Measurements from ENCODE around the gene BCR.
"Not testable (repeated sequence)": the region's sequence is repeated elsewhere in the genome, so short reads cannot be mapped to it uniquely, and the experiment has no call there.

BCR gene

DNA sequence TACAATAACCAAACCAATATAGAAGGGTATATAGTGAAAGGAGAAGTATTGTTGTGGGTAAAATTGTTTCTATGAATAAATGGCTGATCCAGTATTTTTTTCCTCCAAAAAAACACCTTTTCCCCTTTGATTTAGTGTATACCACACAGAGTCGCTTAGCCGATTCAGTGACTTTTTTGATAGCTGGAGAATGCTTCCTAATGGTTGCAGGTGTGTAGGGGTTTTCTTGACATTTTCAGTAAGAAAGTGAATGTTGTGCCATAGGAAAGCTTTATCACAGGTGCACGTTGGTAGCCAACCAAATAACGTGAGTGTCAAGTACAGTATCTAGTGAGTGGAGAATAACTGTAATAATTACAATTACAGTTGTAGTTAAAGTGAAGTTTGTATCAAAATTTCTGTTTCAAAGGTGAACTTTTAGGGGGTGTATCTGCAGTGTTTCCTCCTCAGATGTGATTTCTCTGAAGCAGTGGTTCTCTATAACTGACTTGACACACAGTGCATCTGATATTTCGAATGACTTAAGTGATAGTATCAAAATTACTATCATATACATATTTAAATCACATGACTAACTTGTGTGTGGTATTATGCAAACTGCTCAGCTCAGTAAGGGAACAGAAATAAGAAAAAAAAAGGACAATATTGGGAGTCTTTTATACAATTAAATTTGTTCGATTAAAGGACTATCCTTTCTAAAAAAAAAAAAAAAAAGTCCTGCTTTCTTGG, 143.8 kb downstream of the BCR start:
- not testable (repeated sequence) for DNase-seq

DNA sequence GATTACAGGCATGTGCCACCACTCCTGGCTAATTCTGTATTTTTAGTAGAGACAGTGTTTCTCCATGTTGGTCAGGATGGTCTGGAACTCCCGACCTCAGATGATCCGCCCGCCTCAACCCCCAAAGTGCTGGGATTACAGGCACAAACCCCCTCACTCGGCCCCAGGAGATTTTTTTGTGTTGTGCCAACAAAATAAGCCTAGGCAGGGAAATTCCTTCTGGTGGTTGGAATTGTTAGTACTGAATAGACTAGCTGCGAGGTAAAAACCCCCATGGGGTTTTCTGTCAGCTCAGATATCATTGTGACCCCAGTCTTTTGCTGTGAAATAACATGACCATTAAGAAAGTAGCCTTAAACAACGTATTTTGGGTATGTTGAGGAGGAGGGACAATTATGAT, 144.9 kb downstream of the BCR start:
- DNase-seq, result no peak

DNA sequence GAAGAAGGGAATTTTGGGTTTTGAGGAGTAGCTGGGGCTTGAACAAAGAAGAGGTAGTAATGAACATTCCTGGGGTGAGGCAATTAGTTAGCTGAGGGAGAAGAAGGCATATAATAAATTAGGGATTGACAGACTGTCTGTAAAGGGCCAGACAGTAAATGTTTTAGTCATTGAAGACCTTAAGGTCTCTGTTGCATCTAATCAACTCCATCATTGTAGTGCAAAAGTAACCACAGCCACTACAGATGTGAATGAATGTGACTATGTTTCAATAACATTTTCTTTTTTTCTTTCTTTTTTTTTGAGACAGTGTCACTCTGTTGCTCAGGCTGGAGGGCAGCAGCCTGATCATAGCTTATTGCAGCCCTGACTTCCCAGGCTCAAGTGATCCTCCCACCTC, 153.5 kb downstream of the BCR start:
- DNase-seq, result not testable (repeated sequence)

DNA sequence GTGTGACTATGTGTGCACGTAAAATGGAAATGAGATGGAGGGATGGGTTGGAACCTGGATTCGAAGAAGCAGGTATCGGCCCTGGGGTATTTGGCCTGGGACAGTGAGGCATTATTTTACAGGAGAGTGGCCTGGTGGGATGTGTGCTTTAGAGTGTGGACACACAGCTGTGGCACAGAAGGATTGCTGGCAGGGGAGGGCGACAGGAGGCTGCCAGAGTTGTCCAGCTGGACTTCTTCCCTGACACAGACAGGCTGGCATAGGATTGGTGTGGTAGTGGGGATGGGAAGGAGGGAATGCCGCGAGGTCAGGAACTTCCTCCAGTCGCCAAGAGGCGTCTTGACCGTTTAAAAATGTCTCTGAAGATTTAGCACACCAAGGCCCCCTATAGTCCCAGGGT, 157.4 kb downstream of the BCR start:
- not testable (repeated sequence) for DNase-seq

DNA sequence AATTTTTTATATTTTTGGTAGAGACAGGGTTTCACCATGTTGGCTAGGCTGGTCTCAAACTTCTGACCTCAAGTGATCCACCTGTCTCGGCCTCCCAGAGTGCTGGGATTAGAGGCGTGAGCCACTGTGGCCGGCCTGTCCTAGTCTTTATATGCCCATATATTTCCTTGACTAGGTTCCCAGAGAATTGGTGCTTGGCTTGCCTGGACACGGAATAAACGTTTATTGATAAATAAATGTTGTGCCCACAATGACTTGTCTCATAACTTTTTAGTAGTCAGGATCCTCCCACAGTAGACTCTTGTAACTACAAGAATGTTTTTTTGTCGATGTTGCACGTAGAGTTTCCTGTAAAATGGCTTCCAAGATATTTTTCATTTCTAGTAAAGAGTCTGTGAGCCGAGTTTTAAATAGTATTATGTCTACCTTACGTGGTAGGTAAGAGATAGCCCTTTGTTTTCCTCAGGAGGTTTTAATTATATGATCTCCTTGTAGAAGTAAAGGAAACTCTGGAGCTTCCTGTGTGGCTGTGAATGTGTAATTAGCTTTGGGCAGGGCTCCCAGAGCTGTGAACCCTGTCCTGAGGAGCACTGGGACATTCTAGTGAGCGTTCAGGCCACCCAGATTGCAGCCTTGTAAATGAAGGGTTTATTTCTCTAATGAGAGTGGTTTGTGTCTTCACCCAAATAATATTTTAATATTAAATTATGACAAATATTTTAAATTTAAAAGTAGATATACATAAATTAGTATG, 161.8 kb downstream of the BCR start:
- DNase-seq, result not testable (repeated sequence)

DNA sequence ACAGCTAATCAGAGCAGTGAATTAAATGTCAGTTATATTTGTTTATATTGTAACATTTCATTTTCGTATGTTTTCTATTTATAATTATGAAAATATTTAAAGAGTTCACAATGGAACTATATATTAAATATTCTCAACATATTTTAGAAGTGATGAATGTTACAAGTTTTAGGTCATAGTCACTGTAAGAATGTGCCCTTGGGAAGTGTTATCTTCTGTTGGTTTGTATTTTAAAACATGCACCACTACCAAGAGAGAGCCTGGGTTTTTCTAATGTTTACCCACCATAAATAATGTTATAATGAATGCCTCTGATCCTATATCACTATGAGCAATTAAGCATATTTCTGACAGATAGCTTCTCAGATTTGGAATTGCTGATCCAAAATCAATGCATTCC, 171.0 kb downstream of the BCR start:
- no peak for DNase-seq

DNA sequence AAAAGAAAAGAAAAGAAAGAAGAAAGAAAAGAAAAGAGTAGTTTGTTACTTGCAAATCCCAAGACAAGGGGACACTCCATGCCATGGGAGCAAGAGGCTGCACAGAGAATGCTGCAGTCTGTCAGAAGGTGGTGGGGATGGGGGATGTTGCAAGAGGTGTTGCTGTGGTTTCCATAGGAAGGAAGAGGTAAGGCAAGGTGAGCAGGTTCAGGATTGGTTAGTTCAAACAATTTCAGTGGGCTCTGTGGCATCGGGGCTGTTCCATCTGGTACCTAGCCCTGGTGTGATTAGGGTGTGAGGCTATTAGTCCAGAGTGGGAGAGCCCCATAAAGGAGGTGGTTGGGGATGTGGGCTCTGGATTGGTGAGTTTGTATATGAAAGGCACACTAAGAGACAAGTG, 172.7 kb downstream of the BCR start:
- DNase-seq, result no peak

DNA sequence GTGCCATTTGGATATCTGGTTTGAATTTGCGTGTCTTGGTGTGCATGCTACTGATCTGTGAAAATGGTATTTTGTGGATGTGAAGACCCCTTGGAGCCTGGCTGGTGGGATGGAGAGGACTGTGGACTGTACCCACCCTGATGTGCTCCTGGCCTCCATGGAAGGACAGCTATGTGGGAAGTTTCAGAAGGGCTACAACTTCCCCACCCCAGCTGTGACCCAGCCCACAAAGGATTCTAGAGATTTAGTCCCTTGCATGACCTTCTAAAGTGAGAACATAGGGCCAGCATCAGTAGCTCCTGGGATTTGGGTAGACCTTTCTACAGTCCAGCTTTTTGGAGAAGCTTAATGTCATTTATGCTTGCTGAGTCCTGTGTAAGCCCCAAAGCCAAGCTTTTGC, 173.4 kb downstream of the BCR start:
- DNase-seq, result no peak

DNA sequence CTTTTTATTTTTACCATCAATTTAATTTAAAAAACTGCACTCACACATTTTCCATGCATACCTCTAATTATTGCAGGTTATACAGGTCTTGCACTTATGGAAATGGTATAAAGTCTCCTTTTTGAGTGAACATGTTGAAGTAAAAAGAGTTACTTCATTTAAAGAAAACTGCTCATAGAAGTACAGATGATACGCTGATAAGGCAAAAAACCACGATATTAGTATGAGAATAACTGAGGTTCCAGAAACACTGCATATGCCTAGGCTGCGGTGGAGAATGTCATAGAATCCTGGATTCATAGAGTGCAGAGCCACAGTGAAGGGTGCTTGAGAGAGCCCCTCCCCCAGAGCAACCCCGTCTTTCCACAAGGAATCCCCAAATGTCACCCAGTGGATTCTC, 175.8 kb downstream of the BCR start:
- DNase-seq, result no peak

DNA sequence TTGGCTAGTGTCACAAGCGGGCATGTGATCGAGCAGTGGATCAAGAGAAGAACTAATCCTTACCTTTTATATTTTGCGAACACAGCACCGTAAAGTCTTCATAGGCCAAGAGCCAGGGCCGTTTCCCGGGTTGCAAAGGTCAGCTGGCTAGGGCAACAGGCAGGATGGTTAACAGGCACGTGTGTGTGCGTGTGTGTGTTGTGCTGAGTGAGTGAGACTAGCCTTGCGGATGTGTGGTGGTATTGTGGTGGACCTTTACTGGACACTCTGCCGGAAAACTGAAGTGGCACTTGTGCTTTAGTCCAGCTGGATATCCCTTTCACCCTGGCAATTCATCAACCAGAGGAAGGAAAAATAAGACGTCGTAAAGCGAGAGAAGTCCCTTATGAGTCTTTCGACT, 176.7 kb downstream of the BCR start:
- DNase-seq, result no peak

DNA sequence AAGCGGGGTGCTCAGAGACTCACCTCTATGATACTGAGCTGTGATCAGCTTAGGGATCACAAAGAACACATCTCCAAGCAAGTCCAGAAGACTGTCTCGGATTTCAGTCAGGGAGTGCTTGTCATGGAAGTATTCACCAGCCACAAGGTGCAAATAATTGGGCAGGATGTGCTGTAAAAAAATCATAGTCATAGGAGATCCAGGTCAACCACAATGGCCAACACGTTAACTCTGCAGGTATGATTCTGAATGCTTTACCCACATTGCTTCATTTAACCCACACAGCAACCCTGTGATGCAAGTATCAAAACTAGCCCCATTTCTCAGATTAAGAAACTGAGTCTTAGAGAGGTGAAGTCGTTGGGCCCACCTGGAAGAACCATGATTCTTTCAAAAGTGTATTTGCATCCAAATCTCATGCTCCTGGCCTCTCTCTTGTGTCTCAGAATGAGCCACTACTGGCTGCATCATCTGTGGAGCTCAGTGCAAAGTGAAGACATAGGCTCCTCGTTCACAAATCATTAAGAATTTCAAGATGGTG, 179.3 kb downstream of the BCR start:
- no peak for DNase-seq

DNA sequence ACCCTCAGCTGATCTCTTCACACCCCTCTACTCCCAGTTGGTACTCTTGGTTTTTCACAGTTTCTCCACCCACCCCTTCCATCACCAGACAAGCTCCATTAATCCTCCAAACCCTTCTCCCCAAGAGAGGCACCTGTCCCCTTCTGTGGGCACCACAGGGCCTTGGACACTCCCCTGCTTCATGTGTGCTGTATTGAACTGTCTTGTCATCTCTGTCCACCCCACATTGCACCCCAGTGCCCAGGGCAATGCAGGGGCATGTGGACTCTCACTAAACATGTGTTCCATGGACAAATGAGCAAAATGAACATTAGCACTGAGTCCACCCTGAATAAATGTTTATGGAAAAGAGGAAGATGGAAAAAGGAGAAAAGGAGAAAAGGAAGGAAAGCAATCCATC, 181.4 kb downstream of the BCR start:
- DNase-seq, result no peak

DNA sequence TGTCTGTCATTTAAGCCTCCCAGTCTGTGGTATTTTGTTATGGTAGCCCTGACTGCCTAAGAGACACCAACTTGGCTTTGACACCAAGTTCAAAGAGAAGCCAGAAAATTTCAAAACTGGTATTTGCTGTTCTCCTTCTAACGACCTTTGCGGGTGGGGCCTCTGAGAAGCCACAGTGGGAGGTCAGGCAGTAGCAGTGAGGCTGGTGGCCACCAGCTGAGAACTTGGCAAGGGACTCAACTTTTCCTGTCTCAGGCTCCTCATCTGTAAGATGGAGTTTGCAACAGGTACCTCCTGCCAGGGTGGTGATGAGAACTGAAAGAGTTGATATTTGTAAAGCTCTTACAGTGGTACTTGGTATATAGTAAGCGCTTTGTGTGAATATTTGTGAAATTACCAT, 183.4 kb downstream of the BCR start:
- DNase-seq, result no peak

DNA sequence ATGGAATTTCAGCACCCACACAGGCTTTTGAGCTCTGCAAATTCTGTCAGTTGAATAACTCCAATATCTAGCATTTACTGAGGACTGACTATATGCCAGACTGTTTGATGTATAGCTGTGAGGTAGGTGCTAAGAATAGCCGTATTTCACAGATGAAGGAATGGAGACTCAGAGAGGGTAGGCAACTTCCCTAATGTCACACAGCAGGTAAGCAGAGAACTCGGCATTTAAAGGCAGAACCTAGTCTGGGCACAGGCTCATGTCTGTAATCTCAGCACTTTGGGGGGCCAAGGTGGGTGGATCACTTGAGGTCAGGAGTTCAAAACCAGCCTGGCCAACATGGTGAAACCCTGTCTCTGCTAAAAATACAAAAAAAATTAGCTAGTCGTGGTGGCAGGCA, 184.1 kb downstream of the BCR start:
- no peak for DNase-seq

DNA sequence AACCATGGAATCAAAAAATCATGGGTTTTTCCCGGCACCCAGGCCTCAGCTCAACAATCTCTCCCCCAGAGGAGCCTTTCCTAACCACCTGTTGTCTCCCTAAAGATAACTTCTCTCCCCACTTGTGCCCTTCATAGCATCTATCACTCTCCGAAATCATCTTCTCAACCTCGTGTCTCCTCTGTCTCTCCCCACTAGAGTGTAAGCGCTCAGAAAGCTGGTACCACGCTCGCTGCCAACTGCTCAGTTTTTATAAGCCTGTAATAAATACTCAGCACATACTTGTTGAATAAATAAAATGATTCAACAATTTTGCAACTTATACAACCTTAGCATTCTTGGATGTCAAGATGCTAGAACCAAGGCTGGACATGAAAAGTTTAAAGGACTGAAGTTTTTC, 185.2 kb downstream of the BCR start:
- no peak for DNase-seq

DNA sequence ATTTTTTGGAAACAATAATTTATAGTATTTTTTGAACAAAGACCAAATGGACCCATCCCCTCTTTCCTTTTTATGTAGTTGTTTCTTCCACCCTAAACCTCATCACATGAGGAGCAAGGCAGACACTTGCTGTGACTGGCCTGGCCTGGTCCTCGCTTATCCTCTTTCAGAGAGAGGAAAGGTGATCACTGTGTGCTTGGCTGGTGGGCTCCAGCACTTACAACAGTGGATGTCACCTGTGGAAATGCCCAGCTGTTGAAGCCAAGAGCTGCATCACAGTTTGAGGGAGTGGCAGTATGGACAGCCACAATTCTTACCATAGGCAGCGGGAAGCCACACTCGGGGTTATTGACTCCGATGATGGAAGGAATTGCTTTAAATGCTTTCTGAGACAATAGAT, 185.7 kb downstream of the BCR start:
- DNase-seq, result no peak

DNA sequence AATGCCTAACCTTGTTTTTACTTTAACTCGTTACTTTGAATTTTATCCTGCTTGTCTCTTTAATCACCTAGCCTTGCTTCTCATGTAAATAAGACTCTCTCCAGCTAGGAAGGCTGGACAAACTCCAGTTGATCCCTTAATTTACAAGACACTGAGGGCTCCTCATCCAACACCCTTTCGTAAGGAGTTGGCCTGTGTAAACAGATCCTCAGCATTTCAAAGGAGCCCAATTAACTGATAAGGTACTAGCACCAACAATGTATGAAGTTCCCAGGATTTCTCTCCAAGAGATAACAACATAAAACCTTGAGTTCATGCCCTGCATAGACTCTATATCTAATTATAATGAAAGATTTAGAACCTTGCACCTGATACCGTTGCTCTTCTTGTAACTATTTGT, 186.9 kb downstream of the BCR start:
- DNase-seq, result not testable (repeated sequence)

All from activated CD8-positive, alpha-beta memory T cell treated with anti-CD3 and anti-CD28 coated beads, Interleukin-2, amount 50 U/mL, for 4 hours (primary cell).